Germinal center (tissue), 1 donor: ENCODE results near the gene WWOX.

Experiments
- DNase-seq: peaks from one replicate; pipeline ENCODE4 v3.0.0; 2012; ENCODE audit warnings: mixed read lengths, low spot score

Gene WWOX

DNA sequence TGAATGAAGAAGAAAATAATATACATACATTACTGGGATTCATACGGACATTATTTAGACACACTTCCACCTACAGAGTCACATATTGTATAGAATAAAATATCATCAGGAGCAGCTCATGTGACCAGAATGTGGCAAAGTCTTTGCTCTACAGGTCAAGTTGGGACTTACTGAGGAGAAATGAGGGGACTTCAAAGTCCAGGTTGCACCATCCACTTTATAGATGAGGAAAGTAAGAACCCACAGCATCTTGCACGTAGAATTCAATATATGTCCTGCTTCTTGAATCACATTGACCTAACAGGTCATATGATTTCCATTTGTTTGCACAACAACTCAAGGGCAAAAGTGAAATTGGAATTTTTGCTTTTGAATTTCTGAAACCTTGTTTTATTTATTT, 524.3 kb downstream of the WWOX start:
- DNase-seq = no peak

DNA sequence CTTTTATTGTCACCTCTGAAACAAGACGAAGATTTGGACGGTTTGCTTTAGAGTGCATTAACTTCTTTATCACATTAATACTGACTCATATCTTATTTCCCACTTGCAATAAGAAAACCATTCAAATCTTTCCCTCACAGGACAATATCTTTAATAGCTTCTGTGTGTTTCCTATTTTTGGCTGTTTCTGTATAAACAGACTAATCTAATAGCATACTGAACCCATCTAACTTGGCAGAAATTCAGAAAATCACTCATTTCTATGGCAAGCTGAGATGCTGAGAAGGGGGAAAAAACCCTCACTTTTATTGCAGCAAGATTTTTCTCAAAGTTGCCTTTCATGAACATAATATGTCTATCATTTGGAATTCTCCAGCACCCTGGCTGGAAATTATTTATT, 524.9 kb downstream of the WWOX start:
- DNase-seq = no peak

DNA sequence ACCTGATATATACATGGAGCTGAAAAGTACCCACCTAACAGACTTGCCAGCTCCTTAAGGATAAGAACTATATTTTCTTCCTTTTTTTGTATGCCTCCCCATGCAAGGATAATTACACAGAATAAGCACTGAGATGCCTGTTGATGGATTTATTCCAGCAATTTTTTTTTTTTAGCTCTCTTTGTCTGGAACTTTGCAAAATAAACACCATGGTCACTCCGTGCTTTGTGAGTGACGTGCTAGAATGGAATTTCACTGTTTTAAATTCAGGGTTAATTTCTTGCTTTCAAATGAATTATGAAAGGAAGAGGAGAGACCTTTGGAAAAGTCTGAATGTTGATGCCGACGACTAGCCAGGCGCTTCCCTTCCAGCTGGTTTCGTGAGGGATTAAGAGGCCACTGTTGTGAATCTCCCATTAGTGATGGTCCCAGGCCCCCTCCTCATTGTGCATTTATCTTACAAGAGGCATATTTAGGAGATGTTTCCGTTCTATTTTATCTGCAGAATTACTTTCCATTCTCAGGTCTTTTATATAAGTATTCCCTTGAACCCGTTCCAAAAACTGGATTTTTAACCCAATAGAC, 529.1 kb downstream of the WWOX start:
- DNase-seq = no peak

DNA sequence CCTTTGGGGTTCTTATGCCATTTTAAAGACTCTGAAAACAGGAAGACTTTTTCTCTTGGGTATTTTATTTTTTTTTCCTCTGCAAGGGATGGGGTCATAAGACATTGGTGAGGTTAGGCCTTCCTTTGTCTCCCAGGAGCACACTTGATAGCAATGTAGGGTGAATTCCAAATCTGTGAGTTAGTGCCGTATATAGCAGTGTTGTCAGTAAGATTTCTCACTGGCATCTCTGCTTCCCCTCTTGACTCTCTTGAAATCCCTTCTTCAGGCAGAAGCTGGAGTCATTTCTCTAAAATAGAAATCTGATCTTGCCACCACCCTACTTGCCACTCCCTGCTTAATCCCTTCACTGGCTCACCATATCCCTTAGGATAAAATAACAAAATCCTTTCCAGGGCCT, 529.7 kb downstream of the WWOX start:
- no peak for DNase-seq

DNA sequence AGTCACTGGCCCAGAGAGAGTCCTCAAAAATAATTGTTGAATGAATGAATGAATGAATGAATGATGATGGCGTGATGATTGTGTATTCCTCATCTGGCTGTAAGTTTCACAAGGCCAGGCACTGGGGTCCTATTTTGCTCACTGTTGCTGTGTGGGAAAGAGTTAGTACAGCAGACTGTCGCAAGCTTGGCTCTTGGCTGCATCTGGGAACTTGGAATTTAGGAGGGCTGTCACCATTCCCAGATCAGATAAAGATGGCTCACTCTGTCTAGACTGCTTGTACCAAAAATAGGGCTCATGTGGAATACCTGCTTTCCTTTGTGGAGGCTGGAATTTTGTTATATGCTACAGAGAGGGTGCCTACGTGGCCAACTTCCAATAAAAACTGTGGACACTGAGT, 530.6 kb downstream of the WWOX start:
- DNase-seq = no peak

DNA sequence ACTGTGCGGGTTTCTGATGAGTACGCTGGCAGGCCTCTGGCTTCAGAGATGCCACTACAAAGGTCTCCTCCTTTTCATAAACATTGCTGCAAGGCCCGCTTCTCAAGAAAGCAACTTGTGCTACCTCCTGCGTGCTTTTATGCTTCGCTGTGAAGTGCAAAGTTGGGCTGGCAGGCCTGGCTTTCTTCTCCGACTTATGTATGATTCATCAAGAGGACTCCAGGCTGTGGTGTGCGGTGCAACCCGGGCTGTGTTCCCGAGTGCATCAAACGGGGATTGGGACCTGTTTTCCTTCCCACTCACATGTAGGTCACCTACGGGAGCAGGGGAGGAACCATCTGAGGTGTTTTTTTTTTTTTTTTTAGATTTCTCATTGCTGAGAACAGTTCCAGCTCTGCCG, 534.1 kb downstream of the WWOX start:
- no peak for DNase-seq

DNA sequence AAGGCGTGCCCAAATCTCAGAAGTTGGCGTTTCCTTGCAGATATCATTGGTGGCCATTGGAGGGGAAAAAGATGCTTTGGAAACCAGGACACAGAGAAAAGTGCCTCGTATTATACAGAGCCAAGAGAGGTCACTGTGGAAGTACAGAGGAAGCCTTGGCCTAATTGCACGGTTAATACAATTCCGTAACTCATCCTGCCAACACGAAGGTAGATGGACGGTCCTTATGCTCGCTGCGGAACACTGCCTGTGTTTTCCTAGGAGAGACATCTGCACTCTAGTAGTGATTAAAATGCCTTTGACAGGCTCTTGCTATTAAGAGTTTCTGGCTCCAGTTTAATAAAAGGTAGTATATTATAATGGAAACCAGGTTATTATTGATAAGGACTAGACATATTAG, 536.4 kb downstream of the WWOX start:
- DNase-seq = no peak

DNA sequence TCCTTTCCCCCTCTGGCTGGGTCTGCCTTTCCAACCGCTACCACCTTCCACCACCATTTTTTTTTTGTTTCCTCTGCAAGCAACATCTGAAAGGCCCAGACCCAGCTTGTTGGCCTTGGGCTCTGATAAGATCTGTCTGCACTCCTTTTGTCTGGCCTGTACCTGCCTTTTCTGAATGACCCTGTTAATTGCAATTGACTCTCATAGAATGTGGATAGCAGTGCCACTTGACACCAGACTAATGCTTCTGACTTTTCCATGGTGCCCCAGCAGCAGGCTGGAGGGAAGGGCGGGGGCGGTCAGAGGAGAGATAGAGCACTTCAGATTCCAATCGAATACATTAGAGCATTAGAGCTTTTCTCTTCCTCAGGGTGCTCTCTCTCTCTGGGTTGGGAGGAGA, 538.9 kb downstream of the WWOX start:
- no peak for DNase-seq

DNA sequence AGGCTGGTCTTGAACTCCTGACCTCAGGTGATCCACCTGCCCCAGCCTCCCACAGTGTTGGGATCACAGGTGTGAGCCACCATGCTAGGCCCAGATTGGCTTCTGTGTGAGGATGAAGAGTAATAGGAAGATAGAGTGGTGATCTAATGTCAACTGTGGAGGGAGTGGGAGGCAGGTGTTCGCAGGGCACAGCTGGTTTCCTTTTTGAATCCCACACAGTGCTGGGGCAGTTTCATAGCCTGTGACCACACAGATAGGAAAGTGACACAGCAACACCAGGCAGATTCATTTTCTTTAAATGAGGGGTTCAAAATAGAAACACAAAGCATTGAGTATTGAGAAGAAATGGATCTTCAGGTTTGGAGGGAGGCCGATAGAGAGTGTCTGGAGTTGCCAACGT, 540.3 kb downstream of the WWOX start:
- no peak for DNase-seq

DNA sequence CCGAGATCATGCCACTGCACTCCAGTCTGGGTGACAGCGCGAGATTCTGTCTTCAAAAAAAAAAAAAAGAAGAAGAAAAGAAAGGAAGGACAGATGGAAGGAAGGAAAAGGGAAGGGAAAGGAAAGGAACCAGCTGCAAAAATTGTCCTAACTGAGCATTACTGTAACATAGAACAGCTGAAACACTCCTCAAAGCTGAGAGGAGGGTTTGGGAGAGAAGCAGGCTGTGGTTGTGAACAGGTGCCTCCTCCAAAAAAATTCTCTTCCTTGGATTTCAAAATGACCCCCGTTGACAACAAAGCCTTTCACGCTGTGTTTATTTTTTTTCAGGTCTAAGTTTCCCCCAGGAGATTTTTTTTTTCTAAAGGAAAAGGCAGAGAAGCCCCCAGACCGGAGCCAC, 541.4 kb downstream of the WWOX start:
- DNase-seq = no peak

DNA sequence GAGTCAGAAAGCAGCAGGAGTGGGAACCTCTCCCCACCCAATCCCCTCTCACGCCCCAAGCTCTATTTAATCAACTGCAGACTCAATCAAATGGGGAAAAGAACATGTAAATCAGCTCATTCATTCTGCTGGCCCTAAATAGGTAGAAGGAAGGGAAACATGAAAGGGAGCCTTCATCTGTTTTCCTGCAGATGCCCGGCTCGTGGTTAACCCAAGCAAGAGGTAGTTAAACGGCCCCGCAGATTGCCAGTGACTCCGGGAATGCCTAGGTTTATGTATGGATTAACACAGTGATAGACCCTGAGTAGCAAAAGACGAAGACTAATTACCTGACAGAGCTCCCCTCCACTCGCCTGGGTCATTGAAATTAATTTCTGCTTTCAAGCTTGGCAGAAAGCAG, 542.0 kb downstream of the WWOX start:
- DNase-seq = no peak

DNA sequence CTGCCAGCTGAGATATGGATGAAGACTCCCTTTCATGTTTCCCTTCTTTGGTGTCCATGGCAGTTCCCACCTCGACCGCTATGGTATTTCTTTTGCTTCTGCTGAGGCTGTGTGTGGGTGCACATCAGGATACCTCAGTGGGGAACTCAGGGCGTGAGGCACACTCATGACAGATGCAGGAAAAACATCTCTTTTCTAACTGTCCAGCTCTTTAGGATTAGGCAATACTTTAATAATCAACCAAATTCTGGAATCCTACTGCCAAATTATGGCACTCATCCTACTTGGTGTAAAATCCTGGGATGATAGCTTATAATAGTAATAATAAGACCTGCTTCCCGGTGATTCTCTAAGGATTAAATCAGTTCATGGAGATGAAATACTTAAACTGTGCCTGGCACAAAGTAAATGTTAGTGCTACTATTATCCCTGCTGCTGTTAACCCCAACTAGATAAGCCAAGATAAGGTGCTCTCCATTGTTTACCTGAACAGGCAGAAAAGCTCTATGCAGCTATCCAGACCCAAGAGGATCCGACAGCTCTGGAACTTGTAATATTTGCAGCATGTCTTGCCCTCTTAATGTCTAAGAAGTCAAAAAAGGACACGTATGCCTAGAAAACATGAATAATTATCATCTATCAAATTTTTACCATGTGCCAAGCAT, 543.3 kb downstream of the WWOX start:
- no peak for DNase-seq

DNA sequence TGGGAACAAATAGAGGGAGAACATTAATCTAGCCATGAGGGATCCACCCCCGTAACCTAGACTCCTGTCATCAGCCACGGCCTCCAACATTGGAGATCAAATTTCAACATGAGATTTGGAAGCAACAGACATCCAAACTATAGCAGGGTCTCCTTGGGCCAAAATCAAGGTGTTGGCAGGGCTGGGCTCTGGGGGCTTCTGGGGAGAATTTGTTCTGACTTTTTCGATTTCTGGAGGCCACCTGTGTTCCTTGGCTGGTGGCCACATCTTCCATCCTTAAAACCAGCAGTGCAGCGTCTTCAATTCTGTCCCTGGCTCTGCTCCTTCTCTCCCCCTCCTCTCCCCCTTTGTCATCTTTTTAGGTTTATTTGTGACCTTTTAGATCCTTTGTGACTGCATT, 546.2 kb downstream of the WWOX start:
- DNase-seq = no peak

DNA sequence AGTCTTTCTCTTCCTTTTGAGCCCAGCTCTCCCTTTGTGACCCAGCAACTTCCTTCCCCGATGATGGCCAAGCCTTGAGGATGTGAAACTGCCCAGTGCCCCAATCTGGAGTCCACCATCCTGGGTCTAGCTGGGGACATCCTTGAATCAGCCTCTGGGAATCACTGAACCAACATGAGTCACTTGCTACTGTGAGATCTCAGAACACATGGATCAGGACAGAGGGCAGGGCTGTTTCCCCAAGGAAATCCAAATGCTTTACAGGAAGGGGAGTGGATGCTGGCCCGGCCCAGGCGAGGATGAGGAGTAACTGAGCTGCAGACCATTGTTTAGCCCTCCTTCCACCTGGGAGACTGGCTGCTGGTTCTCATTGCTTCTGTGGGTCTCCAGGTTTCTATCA, 547.6 kb downstream of the WWOX start:
- DNase-seq = no peak

DNA sequence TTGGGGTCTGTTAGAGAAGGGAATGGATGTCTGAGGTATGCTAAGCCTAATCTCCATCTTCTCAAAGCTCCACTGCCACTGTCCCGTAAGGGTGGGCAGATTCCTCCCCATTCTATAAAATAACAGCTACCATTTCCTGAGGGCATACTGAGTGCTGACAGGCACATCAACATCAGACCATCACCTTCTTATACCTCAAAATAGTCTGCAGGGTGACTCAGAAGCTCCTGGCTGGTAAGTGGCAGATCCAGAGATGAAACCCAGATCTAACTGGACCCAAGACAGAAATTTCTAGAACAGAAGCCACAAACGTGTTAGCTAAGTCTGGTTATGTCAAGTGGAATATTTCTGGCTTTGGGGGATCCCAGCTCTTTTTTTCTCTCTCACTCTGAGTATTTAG, 548.0 kb downstream of the WWOX start:
- DNase-seq = no peak

DNA sequence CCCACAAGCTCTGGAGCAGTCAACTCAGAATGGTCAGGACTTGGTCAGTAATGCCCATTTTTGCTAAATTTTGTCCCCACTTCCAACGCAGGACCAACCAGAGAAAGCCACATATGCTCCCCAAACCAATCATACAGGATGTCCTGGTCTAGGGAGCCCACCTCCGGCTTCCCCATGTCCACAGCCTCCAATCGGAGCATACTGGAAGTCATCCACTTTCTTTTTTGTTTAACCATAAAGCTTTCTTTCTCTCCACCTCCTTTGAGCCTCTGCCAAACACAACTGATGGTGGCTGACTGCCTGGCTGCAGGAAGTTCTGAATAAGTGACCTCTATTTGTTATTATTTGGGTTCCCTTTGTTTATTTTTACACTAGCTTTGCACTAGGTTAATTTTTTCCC, 549.1 kb downstream of the WWOX start:
- no peak for DNase-seq

DNA sequence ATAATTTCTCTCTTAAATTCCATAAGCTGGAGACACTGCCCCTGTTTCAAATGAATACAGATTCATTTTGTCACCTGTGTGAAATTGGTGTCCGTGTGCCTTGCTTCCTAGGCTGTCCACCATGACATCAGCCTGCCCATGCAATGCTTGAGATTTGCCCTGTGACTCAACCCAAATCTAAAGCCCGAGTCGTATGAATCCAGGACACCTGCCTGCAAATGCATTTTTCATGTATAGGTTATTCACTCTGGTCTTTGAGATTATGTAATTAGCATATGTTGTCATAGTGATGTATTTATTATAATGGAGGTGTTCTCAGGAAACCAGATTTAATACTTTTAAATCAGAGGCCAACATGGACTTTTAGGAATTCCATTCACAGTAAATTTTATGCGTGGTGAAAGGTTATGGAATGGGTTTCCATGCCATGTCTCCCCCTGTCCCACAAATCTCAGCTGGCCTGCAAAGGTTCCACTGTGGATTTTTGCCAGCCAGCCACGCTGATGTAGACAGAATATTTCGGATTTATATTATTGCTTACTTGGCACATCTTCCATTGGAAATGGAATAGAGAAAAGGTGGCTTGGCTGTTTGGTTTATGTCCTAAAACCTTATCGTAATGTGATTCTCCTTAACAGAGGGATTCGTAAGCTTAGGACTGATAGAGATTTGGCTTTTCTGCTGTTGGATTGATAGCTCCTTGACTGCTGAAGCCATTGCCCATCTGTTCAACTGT, 551.1 kb downstream of the WWOX start:
- no peak for DNase-seq

DNA sequence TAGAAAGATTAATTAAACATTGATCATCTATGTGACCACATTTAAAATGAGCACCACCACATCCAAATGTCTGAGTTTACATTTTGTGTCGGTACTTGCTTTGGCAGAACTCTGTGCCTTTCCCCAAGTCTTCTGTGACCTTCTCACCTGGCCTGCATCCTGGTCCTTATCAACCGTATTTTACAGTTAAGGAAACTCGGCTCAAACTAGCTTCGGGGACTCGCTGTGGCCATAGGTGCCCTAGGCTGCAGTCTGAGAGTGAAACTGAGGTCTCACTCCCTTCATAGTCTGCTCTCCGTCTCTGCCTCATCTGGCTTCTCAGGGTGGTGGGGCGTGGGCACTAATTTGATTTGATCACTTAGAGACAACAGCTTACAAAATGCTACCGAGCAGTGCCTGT, 555.5 kb downstream of the WWOX start:
- DNase-seq = no peak

DNA sequence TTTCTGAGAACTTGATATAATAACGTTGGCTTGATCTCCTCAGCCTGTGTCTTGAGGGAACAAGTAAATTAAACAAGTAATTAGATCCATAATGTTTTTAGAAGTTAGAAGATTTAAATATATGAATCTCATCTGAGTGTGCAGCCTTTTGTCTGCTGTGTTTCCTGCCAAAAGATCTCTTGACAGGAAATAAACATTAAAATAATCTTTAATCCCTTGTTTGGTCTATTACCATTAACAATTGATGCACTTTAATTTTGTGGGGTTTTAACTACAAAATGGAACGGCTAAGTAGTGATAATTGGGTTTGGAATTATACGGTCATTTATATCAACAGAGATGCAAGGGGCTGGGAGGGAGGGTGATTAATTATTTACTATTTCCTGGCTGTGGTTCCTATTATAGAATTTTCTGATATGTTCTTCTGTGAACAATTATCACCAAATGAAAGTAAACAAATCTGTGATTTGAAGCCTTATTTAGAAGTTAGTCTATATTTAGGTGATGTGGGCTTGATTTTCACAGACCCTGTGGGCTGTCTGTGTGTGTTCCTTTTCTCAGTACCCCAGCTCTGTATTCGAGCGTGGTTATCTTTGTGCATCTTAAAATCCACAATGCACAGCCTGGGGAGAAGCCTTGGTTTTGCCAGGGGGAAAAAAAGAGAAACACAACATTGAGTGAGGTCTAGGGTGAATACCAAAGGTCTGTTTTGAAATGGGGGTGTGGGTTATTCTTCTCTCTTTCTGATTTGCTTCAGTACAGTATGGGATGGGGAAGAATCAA, 556.1 kb downstream of the WWOX start:
- DNase-seq = no peak

DNA sequence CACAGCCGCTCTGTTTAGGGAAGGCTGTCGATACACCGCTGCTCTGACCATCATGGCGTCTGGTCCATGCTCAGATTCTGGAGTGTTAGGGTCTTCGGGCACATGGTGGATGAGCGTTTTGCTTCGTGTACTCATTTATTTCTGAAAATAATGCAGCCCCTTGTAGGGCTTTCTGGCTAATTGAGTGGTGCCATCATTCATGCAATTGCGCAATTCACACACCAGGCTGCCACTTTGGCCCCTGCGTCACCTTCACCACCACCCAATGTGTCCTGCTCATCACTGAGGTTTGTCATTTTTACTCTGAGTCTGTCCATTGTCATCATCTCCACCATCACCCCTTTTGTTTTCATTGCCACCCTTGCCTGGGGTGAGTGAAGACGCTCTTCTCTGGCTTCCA, 557.4 kb downstream of the WWOX start:
- no peak for DNase-seq

DNA sequence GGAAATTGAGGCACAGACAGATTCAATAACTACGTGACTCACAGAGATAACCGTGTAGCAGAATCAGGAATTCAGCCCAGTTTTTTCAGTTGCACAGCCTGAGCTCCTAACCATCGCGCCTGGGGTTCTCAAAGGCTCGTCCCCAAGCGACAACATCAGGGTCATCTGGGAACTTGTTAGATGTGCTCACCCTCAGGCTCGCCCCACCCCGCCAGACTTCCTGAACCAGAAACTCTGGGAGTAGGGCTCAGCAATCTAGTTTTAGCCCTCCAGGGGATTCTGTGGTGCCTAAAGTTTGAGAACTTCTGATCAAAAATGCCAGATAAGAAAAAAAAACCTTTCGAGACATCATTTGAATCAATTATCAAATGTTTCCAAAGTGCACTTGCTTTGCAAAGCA, 559.8 kb downstream of the WWOX start:
- no peak for DNase-seq

DNA sequence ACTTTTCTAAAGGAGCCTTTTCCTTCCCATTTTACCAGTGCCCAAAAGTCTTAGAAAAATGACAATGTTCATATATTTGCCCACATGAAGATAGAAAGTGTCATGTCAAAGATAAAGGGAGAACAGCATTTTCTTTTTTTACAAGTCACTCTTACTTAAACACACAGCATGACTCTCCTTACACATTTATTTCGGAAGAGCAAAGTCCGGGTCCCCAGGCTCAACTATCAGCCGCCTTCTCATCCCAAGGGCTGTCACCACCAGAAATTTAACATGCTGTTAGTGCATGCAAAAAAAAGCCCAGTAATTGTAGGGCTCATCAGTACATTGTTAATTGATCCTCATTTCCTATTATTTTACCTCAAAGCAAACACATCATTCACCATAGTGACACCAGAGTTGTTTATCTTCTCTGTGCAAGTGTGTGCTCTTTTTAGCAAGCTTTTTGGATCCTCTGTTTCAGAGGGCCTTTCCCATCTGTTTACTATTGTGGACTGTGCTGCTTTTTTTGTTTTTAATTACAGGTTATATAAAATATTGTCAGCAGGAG, 560.3 kb downstream of the WWOX start:
- DNase-seq = no peak

DNA sequence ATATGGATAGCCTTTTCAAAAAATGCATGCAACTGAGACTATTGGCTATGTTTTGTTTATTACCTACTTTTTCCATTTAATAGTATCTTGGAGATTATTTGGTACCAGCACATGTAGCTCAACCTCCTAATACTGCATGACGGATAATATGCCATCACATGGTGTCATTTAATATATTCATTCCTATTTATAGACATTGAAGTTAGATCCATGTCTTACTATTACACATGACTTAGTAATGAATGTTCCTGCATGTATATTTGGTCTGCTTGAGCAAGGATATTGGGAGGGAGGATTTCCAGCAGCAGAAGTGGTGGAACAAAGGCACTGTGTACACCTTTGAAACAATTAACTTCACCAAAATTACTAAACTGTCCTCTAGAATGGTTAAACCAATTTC, 561.3 kb downstream of the WWOX start:
- no peak for DNase-seq
